ENCODE data around the gene OR2A1.
"Not testable (repeated sequence)": the region's sequence is repeated elsewhere in the genome, so short reads cannot be mapped to it uniquely, and the experiment has no call there.

The OR2A1 gene

DNA sequence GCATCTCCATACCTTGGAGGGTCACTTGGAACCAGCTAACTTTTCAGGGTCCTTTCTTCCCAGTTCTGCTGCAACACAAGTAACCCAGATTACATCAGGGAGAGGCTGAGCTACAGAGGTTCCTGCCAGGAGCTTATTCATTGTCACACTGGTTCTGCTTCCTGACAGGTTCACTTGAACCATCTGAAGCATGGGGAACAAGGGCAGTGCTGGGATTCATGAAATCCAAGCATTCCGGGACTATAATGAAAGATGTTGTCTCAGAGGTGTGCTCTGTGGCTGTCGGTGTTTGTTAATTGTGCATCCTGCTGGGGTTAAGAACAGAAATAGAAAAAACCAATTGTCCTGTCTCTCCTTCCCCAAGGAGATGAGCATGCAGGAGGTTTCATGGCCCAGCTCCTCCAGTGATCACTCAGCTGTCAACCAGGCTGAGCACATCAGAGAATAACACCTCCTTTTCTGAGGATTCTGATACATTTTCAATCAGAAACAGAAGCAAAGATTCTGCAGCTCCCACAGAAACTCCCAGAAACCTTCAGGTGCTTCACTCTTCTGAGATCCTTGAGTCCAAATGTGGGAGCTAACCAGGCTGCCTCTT is at the start of gene OR2A1:
OR2A1 (plus strand) TSS at position 548 of the 598 bp plus-strand sequence. CDS start 5,706 bp downstream, outside the sequence.
- DNase-seq: not testable (repeated sequence)

DNA sequence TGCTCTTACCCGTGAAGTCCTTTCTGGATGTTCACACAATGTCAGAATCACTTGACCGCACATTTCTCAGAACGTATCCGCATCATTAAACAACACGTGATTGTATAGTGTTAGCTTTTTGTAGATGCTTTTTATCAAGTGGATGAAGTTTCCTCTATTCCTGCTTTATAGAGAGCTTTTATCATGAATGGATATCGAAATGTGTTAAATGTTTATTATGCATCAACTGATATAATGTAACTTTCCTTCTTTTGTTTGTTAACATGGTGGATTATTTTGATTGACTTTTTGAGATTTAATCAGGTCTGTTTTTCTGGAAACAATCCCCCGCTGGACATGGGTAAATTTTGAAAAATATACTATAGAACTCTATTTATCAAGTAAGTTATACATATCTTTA is 47.5 kb upstream of the OR2A1 start, which contains the start of gene OR2A7:
OR2A7 (minus strand) TSS at position 101 of the 400 bp plus-strand sequence. CDS start 5,164 bp downstream, outside the sequence.
- DNase-seq: not testable (repeated sequence)

GRCh38 chr7:144269188-144269587 is 43.0 kb upstream of the OR2A1 start, which contains the start of gene CTAGE8:
CTAGE8 (minus strand) TSS chr7:144269288; CDS start chr7:144269250, 38 bp downstream.
- not testable (repeated sequence) for DNase-seq

DNA sequence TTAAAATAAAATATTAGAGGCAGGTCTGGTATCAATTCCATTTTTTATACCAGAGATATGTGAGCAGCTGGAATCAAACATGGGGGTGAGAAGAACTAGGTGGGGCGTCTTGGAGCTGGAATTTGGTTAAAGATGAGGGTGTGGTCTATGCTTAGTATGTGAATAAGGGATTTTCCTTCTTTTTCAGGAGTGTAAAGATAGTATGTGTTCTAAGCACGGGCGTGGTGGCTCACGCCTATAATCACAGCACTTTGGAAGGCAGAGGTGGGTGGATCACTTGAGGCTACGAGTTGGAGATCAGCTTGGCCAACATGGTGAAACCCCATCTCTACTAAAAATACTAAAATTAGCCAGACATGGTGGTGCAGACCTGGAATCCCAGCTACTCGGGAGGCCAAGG is 36.9 kb upstream of the OR2A1 start:
- not testable (repeated sequence) for DNase-seq

- not testable (repeated sequence) for DNase-seq
These were observed 32.2 kb upstream of the OR2A1 start for GRCh38 chr7:144280010-144280409.

DNA sequence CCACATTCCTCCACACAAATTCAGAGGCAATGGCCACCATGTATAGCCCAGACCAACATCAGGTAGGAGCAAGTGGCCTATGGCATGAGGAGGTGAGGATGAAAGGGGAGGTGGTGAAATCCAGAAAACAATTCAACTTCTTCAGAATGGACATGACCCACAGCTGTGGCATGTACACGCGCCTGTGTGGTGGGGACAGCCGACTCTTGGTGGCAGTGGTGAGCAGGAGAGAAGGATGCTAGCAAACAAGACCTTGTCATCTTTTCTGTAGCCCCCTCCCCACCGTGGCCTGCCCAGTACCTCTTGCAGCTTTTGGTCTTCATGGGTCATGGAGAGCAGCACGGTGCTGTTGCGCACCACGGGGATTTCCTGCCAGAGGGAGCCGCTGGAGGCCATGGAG is 30.2 kb upstream of the OR2A1 start:
- not testable (repeated sequence) for DNase-seq

GRCh38 chr7:144282490-144282889 is 29.7 kb upstream of the OR2A1 start:
- DNase-seq: not testable (repeated sequence)

DNA sequence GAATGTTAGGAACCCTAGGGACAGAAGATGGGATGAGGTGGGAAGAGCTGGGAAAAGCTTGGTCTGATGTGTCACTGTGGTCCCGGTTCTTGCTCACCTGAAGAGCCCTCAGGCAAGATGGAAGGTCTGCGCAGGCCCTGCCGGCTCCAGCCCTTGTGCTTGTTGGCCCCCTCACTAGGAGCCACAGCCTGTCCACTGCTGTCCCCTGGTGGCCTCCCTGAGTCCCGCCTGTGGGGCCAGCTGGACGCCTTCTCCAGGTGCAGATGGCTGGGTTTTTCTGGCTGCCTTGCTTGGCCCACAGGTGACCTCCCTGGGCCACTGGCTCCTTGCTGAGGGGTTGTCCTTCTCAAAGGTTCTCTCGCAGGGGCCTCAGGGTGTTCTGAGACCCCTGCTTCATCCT is 28.5 kb upstream of the OR2A1 start:
- not testable (repeated sequence) for DNase-seq

- DNase-seq: not testable (repeated sequence)
These were observed 24.9 kb upstream of the OR2A1 start for GRCh38 chr7:144287171-144287784.

DNA sequence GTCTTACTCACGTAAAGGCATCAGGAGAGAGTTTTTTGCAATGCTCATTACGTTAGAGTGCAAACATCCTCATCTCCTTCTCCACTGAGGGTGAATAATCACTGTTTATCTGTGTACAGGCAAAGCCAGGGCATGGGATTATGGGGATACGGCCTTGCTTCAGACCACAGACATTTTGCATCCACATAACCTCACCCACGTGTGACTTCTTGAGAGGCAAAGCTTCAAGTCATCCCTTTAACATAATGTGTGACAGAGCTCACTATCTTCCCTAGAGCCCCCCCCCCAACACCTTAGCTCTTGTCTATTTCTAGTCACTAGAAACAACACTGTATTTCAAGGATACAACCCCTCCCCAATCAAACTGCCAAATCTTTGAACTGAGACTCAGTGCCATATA is 20.6 kb upstream of the OR2A1 start:
- DNase-seq: not testable (repeated sequence)

- DNase-seq: not testable (repeated sequence)
These were observed 19.6 kb upstream of the OR2A1 start for GRCh38 chr7:144292384-144293161.

- not testable (repeated sequence) for DNase-seq
These were observed 18.3 kb upstream of the OR2A1 start for GRCh38 chr7:144293794-144294499.

GRCh38 chr7:144302578-144303303 is 9.5 kb upstream of the OR2A1 start:
- DNase-seq: not testable (repeated sequence)

GRCh38 chr7:144303607-144304006 is 8.6 kb upstream of the OR2A1 start:
- not testable (repeated sequence) for DNase-seq

DNA sequence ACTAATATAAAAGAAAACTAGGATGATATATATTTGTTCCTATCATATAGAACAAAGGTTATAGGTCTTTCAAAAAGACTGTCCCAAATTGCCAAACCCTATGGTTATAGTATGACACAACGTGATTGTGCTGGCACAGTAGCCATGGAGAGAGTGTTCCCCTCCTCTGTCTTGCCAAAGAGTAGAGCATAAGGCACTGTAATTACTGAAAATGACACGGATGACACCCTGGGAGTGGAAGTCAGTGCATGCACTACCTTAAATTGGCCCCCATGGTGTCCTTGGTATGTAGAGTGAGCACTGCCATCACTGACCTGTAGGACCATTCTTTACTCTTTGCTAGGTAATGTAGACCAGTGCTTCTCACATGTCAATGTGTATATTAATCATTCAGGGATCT is 7.1 kb upstream of the OR2A1 start:
- DNase-seq: not testable (repeated sequence)

DNA sequence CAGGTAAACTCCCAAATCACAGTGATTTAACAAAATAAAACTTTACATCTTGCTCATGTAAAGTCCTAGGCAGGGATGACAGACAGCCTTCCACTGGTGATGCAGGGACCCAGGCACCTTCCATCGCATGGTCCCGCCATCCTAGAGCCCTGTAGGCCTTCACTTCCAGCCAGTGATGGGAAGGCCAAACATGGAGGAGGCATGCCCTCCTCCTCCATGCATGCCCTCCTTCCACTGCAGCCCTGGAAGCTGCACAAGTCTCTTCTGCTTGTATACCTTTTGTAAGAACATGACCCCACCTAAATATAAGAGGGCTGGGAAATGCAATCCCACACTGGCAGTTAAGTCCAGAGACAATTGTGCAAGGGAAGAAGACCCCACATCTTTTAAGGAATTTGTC is 2.5 kb upstream of the OR2A1 start:
- not testable (repeated sequence) for DNase-seq

- DNase-seq: not testable (repeated sequence)
These were observed 1.0 kb upstream of the OR2A1 start for GRCh38 chr7:144311218-144311617.

- not testable (repeated sequence) for DNase-seq
These were observed 5.3 kb downstream of the OR2A1 start for GRCh38 chr7:144317537-144317936.

DNA sequence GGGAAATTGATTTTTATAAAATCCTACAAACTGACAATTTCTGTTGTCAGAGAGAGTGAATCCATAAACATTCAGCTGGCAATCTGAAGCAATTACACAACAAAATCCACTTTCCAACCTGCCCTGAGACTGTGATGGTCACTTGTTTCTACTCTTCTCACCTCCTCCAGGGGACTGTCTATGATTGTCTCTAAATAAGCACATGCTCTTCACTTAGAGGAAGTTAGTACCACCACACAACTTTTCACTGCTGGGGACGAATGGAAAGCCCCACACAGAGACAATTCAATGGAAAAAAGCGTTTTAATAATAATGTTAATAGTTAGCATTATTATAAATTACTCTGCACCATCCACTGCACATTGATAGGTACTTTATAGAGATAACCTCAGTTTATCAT is 7.3 kb downstream of the OR2A1 start:
- DNase-seq: not testable (repeated sequence)

DNA sequence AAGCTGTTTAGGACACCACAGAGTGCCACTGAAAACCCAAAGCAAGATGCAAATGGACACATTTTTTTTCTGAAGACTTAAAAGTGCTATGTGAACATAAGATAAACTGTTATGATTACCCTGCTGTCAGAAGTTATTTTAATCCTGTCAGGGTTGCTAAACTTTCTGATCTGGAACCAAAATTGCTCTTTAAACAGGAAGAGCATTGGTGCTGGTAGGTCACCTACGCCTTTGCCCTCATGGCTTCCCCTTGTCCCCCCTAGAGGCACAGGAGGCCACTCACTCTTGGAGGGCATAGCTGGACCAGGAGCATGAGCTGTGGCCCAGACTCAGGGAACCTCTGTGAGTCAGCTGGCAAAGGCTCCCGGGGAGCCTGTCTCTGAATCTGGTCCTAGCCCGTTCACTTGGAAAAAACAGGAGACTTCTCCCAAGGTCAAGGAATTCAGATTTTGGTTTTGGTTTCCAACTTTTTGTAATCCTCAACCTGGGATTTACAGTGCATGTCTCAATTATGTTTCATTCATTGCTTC is 9.5 kb downstream of the OR2A1 start:
- not testable (repeated sequence) for DNase-seq

GRCh38 chr7:144323359-144323758 is 11.1 kb downstream of the OR2A1 start:
- not testable (repeated sequence) for DNase-seq

GRCh38 chr7:144325868-144326267 is 13.6 kb downstream of the OR2A1 start:
- DNase-seq: not testable (repeated sequence)
